Measurements from ENCODE around the gene MAGED1.

GRCh38 chrX:51891245-51891644 is 2.2 kb upstream of the MAGED1 start:
- TF ChIP-seq CTCF (conservative IDR thresholded peaks at IDR 0.05; ENCODE audit: low read length) = no peak
- TF ChIP-seq EZH2phosphoT487 (IDR thresholded peaks at IDR 0.05; ENCODE audit: borderline replicate concordance, low read depth, low read length) = no peak
